GM19238 (cell line): ENCODE data around the gene MGAT5.

Experiments used
- DNase-seq: peaks from one replicate; pipeline ENCODE4 v3.0.0; 2011; ENCODE audit warnings: low spot score; ENCODE audit not compliant: insufficient read length

The MGAT5 gene

DNA sequence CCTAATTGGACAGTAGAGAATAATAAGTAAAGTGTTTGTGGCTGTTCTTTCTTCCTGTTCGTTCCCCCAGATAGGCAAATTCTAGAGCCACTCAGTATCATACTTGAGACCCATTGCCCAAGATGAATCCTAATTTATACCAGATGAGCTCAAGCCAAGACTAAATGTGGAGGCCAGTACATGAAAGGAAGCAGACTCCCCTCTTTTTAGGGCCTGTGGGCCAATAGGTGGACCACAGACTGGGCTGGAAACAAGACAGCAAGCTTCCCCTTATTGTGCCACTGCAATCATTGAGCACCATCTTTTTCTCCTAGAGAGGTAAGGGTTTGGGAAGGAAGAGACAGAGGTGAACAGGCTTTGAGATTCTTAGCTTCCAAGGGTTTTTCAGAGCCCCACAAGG, 141.9 kb downstream of the MGAT5 start:
- DNase-seq: no peak

GRCh38 chr2:134396493-134396892, 142.6 kb downstream of the MGAT5 start:
- DNase-seq: no peak

DNA sequence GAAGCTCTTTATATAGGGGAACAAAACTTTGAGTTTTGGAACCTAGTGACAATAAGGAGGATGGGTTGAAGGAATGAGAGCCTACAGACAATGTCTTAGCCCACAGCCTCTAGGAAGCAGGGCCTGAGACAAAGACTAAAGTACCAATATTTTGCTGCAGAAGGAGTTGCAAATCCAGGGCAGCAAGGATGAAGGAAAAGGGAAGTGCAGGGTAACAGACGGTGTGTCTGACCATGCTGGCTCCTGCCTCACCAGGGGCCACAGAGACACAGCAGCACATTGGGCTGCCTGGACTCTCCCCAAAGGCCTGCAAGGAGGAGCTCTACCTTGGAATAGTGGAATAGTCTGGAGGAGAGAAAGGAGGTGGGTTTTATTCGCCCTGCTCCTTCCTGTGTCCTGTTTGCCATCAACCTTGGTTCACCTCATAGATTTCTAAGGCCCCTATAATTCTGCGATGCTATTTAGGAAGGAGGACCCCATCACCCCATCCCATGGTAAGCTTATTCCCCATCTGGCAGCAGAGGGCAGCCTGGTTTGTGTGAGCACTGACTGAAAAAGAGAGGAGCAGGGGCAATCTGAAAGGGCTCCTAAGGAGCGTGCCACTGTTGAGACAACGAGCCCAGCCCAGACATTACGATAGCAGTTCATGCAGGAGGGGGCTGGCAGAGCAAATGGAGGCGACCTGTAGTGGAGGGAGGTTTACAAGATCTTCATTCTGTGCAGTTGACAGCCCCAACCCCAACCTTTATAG, 143.4 kb downstream of the MGAT5 start:
- no peak for DNase-seq

DNA sequence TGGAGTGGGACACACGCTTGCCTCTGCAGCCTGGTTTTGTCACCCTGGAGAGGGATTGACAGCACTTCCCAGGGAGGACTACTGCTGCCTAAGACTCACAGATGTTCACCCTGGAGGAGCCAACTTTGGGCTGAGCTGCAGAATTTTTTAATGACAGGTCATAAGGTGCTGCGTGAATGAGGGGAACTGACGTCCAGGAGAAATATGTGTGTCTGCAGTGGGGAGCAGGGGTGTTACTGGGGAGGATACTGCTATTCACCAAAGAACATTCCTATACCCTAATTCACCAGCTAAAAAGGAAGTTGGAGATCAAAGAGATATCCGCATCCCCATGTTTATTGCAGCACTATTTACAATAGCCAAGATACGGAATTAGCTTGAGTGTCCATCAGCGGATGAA, 144.4 kb downstream of the MGAT5 start:
- DNase-seq: no peak

DNA sequence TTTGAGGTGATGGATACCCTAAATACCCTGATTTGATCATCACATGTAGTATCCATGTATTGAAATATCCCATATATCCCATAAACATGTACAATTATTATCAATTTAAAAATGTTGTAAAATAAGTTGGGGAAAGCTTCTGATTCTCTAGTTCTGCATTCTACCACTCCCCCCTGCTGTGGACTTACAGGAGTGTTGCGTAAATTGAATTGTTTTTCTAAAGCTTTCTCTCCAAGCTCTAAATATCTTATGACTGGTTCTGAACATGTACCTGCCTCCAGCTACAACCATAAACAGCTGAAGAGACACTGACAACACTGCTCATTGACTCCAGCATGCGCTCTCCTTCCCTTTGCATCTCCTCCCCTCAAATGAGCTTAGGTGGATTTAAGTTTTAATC, 145.2 kb downstream of the MGAT5 start:
- DNase-seq: no peak

DNA sequence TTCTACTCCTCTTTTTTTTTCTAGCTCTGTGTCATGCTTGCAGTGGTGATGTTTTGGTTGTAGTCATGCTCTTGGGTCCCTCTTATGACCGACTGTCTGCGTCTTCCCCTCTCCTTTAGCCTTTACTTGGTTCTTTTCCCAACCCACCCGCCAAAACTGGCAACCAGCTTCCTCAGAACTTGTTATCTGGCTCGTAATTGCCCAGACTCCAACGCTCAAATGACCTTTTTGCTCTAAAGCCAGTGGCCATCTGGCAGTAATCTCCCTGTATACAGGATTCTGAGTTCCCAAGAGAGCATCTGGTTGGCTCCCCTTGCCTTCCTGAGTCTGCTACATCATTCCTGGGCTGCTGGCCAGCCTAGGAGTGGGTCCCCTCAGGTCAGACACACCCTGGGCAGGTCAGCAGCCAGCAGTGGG, 147.2 kb downstream of the MGAT5 start:
- DNase-seq: no peak

DNA sequence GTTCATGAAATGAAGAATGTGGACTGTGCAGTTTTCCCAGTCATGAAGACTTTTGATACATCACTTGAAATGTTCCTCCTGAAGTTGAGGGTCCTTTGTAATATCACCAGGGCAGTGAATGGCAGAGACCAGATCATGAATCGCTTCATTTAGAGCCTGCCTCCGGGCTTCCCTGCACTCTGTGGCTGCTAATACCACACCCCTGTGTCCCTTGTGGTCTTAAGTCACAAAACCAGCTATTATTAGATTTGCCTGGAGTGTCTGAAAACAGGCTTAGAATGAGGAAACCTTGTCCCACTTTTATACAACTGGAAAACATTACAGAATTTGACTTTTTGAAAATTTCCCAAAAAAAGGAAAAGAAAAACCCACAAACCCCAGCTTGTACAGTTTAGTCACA, 147.9 kb downstream of the MGAT5 start:
- no peak for DNase-seq

DNA sequence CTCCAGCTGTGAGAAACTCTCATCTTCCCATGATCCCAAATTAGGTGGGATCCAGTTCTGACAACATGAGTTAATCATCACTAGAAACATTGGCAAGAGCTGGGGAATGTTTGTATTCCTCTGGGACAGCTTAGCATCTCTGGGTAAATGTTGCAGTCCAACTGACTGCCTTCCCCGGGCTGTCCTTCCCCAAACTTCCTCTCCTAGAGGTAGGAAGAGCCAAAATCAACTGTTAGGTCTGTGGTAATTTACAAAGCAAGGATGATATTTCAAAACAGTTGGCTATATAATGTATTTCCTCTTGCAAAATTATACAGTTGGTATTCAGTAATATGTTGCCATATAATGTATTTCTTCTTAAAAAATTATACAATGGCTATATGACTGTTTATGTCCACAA, 148.5 kb downstream of the MGAT5 start:
- no peak for DNase-seq

DNA sequence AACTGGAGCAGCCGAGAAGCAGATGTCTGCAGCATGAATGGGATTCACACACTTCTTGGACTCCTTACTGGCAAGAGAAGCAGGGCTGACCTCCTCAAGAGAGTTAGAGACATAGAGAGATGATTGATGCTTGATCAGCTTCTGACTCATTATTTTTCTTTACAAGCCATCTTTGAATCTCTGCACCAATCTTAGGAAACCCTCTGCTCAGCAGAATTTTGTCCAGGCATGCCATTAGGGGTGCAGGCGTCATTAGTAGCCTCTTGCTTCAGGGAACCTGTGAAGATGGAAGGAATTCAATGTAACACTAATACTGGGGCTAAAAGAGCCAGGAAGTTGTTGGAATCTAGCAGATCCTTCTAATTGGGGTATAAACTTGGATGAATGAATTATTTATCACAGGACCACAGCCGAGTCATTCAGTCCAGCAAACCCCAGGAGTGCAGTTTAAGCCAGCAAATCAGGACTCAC, 151.8 kb downstream of the MGAT5 start:
- no peak for DNase-seq

DNA sequence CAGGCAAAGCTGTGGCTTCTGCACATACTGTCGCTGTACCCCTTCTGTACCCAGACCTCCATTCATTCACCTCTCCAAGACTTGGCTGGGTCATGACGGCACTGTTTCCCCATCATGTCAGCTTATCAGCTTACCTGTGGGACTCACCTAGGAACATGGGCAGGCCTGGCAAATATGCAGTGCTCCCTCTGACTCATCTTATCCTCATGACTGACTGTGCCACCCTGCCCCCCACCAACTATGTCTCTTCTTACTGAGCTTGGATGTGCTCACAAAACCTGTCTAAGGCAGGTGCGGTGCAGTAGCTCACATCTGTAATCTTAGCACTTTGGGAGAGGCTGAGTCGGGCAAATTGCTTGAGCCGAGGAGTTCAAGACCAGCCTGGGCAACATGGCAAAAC, 152.4 kb downstream of the MGAT5 start:
- DNase-seq: no peak

DNA sequence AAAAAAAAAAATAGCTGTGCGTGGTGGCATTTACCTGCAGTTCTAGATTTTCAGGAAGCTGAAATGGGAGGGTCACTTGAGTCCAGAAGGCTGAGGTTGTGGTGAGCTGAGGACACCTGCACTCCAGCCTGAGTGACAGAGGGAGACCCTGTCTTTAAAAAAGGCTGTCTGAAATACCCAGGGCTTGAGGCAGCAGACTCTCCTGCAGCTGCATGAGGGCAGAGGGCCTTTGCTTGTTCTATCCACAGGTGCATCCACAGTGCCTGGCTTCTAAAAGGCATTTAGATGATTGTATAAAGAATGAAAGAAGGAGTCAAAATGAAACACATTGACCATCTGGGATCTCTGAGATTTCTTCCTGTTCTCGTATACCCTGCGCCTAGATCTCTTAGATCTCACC, 152.9 kb downstream of the MGAT5 start:
- no peak for DNase-seq

DNA sequence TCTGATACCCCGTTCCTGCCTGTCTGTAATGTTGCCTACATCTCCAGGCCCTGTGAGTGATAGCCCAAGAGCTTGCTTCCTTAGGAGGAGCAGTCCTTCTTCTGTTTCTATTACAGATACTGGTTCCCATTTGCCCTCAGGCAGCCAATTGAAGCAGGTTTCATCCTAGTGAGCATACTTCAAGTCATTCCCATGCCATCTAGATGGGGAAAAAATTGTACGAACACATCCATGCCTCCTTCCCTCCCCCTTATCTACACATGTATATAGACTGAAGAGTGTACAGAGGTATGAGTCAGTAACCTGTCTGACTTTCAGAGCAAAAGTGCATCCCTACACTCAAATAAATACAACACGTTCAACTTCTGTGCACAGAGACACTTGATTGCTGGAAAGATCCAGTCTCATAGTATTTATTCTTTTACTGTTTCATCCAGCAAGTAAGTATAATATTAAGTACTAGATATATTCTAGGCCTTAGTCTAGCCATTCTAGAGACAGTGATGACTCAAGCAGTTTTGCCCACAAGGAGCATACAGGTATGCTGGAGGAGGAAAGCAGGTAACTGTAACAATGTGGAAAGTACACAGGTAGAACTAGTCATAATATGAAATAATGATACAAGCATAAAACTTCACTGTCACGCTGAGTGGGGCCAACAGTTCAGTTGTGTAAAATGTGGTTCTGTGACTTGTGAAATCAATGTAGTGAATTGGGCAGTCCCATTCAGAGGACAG, 153.4 kb downstream of the MGAT5 start:
- DNase-seq: no peak

- no peak for DNase-seq
Observed at GRCh38 chr2:134408386-134408785, 154.5 kb downstream of the MGAT5 start.

DNA sequence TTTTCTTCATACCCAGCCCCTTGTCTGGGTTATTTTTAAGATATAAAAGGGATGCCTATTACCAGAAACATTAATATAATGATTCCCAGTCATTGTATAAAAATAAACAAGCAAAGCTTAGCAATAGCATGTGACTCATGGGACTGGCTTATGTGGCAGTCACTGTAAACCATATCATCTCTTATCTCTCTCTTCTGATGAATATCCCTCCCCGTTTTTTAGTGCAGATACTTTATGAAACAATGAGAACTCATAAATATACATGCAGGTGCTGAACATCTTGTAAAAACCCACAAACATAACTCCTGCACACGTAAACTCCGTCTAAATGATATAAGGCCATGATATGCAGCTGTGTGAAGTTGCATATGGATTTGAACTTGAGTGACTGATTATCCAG, 154.9 kb downstream of the MGAT5 start:
- no peak for DNase-seq

- no peak for DNase-seq
Observed at GRCh38 chr2:134410006-134410405, 156.1 kb downstream of the MGAT5 start.

- no peak for DNase-seq
Observed at GRCh38 chr2:134410831-134411231, 157.0 kb downstream of the MGAT5 start.

GRCh38 chr2:134411279-134411827, 157.5 kb downstream of the MGAT5 start:
- no peak for DNase-seq

DNA sequence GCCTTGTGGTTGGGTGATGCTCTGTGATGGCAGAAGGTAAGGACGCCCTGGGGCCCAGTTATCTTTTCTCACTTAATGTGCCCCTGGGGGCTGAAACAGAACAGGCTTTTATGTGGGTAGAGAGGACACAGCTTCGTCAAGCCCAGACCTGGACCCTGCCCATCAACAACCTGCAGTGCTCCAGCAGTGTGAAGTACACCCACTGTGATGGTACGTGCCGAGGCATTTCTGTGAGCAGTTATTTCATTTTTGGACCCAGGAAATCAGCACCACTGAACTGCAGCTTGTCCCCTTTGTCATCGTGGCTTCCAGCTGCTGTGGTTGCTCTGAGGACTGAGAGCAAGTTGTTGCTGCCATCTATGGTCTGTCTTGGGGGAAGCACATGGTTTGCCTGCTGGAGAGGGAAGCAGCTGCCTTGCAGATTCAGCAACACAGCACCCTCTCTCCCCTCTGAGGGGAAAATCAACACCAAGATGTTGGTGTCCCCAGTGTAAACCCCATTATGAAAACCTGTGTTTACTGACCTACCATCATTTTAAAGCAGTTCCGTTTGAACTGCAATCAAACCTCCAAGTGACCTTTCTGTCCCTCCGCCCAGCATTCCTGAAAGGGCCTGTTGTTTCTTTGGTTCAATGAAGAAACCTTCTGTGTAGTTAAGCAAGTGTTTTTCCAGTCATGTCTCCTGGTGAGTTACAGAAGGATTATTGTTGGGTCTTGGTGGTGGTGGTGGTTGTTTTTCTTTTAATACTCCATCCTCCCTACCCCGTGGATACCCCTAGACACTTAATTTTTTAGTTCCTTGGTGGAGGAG, 158.2 kb downstream of the MGAT5 start:
- peak; percentile 61 for DNase-seq

DNA sequence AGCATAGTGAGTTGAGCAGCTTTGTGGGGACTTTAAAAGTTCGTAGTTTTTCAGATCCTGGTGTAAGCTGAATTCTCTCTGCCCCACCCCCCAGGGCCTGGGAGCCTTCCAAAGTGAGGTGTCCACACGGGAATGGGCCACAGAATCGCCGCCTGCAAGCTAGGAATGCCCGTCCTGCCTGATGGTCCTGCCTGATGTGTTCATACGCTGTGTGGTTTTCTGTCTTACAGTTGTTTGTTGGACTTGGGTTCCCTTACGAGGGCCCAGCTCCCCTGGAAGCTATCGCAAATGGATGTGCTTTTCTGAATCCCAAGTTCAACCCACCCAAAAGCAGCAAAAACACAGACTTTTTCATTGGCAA, 158.7 kb downstream of the MGAT5 start:
- DNase-seq: no peak

DNA sequence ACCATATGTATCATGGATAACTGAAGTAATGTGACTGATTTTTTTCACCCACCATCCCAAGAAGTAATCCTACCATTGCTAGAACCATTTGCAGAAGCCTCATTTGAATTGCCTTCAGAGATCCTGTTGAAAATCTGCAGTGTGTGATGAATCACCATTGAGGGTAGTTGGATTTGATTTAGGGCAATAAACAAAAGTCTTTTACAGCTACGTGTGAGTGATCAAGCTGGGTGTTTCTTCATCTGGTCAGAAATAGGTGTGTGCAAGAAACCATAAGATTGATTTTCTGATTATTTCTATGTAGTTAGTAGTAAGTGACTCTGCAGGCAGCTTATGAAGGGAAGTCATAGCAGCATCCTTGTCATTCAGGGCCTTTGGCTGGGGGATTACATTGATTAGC, 159.6 kb downstream of the MGAT5 start:
- no peak for DNase-seq

DNA sequence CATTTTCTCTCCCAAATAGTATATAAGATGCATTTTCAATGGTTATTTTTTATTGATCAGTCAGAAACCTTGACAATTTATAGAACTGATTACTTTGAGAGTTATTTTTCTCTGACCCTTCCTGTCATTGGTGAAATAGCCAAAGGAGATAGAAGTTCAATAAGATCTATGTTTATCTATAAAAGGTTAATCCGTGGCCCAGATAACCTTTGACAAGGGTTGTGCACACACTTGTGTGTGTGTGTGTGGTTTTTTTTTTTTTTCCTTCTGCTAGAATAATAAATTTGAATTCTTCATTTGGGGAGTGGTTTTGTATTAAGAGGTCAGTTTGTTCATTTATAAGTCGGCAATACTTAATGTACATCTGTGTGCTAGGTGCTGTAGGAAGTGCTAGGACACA, 160.0 kb downstream of the MGAT5 start:
- DNase-seq: no peak

GRCh38 chr2:134416018-134416417, 162.1 kb downstream of the MGAT5 start:
- DNase-seq: no peak
